Mesendoderm (in vitro differentiated cells): ENCODE measurements around the gene PRX.
A peak's percentile ranks its signal among the peaks of the same experiment; 100 is the strongest.
"Not testable (repeated sequence)": the region's sequence is repeated elsewhere in the genome, so short reads cannot be mapped to it uniquely, and the experiment has no call there.

Source experiments
- DNase-seq: peaks from one replicate; pipeline ENCODE4 v3.0.0; 2013
- H2AK5ac ChIP-seq: 2 replicates; pipeline ENCODE4 v1.6.1; 2013; ENCODE audit warnings: low read length, inconsistent platforms
- H2BK120ac ChIP-seq: 2 replicates; pipeline ENCODE4 v1.6.1; 2013; ENCODE audit warnings: low read depth, mild to moderate bottlenecking, low read length, moderate library complexity, mixed read lengths
- H2BK15ac ChIP-seq: replicated peaks from 2 replicates; pipeline ENCODE4 v1.6.1; 2013; ENCODE audit warnings: low read depth, mild to moderate bottlenecking, moderate library complexity
- H2BK5ac ChIP-seq: 2 replicates; pipeline ENCODE4 v1.6.1; 2013; ENCODE audit warnings: low read length, inconsistent platforms
- H3K18ac ChIP-seq: 2 replicates; pipeline ENCODE4 v1.6.1; 2013; ENCODE audit warnings: mild to moderate bottlenecking, low read length, mixed read lengths
- H3K23ac ChIP-seq: one replicate; pipeline ENCODE4 v1.6.1; 2013; ENCODE audit warnings: low read length
- H3K27ac ChIP-seq: 2 replicates; pipeline ENCODE4 v1.5.1; 2013; ENCODE audit warnings: low read depth, mild to moderate bottlenecking, inconsistent platforms, low read length, moderate library complexity
- H3K27me3 ChIP-seq: 2 replicates; pipeline ENCODE4 v1.6.1; 2013; ENCODE audit warnings: low read length, control low read depth, mild to moderate bottlenecking, inconsistent platforms; ENCODE audit not compliant: insufficient read depth, poor library complexity
- H3K36me3 ChIP-seq: 2 replicates; pipeline ENCODE4 v1.6.1; 2013; ENCODE audit warnings: low read length, inconsistent platforms; ENCODE audit not compliant: control insufficient read depth, insufficient read depth
- H3K4ac ChIP-seq: one replicate; pipeline ENCODE4 v1.6.1; 2013; ENCODE audit warnings: low read depth, mild to moderate bottlenecking, low read length, moderate library complexity
- H3K4me1 ChIP-seq: 2 replicates; pipeline ENCODE4 v1.6.1; 2013; ENCODE audit warnings: low read depth, low read length, inconsistent platforms; ENCODE audit not compliant: control insufficient read depth
- H3K4me2 ChIP-seq: 2 replicates; pipeline ENCODE4 v1.6.1; 2013; ENCODE audit warnings: low read length
- H3K4me3 ChIP-seq: 2 replicates; pipeline ENCODE4 v1.5.1; 2013; ENCODE audit warnings: mild to moderate bottlenecking, low read length
- H3K56ac ChIP-seq: one replicate; pipeline ENCODE4 v1.6.1; 2013; ENCODE audit warnings: low read length
- H3K79me1 ChIP-seq: 2 replicates; pipeline ENCODE4 v1.6.1; 2013; ENCODE audit warnings: low read length, inconsistent platforms
- H3K79me2 ChIP-seq: 2 replicates; pipeline ENCODE4 v1.6.1; 2013; ENCODE audit warnings: mild to moderate bottlenecking, low read length; ENCODE audit not compliant: control insufficient read depth, insufficient read depth
- H3K9ac ChIP-seq: 2 replicates; pipeline ENCODE4 v1.6.1; 2013; ENCODE audit warnings: low read length, inconsistent platforms
- H4K5ac ChIP-seq: one replicate; pipeline ENCODE4 v1.6.1; 2013; ENCODE audit warnings: low read length
- H4K8ac ChIP-seq: one replicate; pipeline ENCODE4 v1.6.1; 2013; ENCODE audit warnings: low read depth, mild to moderate bottlenecking, control low read depth, low read length, moderate library complexity
- WGBS: extraction: QIAGEN DNeasy Blood & Tissue Kit; methylation state at CpG from one replicate; pipeline ENCODE4 v1.1.7; 2013; ENCODE audit warnings: low lambda C conversion rate, missing lambda C conversion rate; ENCODE audit not compliant: insufficient coverage; ENCODE audit errors: extremely low coverage; 5-methylcytosine and 5-hydroxymethylcytosine counted together

Gene PRX

DNA sequence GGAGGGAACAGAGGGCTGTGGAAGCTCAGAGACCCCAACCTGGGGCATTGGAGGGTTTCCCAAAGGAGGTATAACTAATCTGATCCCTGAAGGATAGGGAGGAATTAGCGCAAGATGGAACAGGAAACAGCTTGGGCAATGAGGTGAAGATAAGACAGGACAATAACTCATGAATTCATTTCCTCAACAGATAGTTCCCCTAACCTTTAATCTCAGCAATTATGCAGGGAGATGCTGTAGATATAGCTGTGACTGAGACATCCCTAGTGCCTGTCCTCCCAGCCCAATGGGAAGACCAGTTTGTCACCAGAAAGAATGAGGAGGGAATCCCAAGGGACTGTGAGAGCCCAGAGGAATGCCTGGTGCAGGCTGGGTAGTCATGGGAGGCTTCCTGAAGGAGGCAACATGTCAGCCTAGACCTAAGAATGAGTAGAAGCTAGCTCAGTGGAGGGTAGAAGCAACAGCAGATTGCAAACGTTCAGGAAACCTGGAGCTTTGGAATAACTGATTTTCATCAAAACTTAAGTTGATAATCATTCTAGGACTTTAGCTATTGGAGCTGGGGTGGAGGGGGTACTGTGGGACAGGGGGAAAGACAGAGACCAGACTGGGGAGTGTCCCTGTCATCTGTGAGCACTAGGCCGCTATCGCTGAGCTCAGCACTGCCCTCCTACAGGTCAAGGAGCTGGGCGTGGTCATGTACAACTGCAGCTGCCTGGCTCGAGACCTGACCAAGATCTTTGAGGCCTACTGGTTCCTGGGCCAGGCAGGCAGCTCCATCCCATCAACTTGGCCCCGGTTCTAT, 42.0 kb downstream of the PRX start:
- Histone ChIP-seq H3K56ac (no peak overlapping the region), H3K9ac (no peak overlapping the region), H3K4ac (no peak overlapping the region), H3K4me1 (peaks cover 3% of the 10 kb centered on the region), H3K27ac (no peak overlapping the region), H3K79me2 (no peaks in the 10 kb centered on the region), H3K23ac (no peak overlapping the region), H3K18ac (no peak overlapping the region), H3K4me2 (no peak overlapping the region), H4K8ac (no peak overlapping the region), H3K36me3 (peaks cover 3% of the 10 kb centered on the region), H4K5ac (no peak overlapping the region), H2BK120ac (no peak overlapping the region), H3K79me1 (peaks cover 2% of the 10 kb centered on the region), H2BK5ac (no peak overlapping the region), H2BK15ac (no peak overlapping the region), H2AK5ac (no peak overlapping the region), H3K27me3 (no peaks in the 10 kb centered on the region), H3K4me3 (no peak overlapping the region)
- peak; percentile 51 for DNase-seq
- WGBS = no CpG with 5 or more reads among the region's 7 CpGs

DNA sequence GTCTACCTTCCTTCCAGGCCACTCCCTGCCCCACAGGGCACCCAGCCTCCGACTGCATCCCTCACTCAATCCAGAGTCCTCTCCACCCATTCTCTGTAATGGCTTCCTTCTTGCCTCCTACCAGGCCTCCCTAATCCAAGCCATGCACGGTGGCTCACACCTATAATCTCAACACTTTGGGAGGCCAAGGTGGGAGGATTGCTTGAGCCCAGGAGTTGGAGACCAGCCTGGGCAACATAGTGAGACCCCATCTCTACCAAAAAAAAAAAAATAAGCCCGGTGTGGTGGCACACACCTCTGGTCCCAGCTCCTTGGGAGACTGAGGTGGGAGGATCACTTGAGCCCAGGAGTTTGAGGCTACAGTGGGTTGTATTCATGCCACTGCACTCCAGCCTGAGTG, 42.9 kb downstream of the PRX start:
- H3K9ac ChIP-seq, H3K4me3 ChIP-seq, H2BK15ac ChIP-seq, H3K79me1 ChIP-seq, H4K8ac ChIP-seq, H3K27me3 ChIP-seq, H3K4me1 ChIP-seq, H3K27ac ChIP-seq, H4K5ac ChIP-seq, H2AK5ac ChIP-seq, H3K79me2 ChIP-seq, H3K4me2 ChIP-seq, H3K23ac ChIP-seq, H3K4ac ChIP-seq, H2BK120ac ChIP-seq, H3K36me3 ChIP-seq, H3K18ac ChIP-seq, H2BK5ac ChIP-seq, H3K56ac ChIP-seq, DNase-seq: not testable (repeated sequence)
- WGBS = no CpG with 5 or more reads among the region's 3 CpGs

DNA sequence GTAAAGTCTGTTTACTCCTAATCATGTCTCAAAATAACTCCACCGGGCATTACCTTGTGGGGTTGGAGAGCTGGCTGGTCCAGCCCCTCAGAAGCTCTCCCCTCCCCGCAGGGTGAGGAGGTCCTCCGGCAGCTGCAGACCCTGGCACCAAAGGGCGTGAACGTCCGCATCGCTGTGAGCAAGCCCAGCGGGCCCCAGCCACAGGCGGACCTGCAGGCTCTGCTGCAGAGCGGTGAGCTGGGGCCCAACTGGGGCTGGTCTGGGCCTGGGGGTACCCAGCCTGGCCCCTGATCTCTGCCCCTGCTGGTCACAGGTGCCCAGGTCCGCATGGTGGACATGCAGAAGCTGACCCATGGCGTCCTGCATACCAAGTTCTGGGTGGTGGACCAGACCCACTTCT, 43.4 kb downstream of the PRX start:
- H4K8ac ChIP-seq = no peak overlapping the region
- no peak overlapping the region for H4K5ac ChIP-seq
- no peak overlapping the region for H2BK15ac ChIP-seq
- H3K27me3 ChIP-seq = no peaks in the 10 kb centered on the region
- peaks cover 3% of the 10 kb centered on the region for H3K36me3 ChIP-seq
- no peak overlapping the region for H3K18ac ChIP-seq
- H3K9ac ChIP-seq = no peak overlapping the region
- H3K4me2 ChIP-seq = no peak overlapping the region
- no peak overlapping the region for H2AK5ac ChIP-seq
- no peak overlapping the region for H3K23ac ChIP-seq
- no peak overlapping the region for H2BK120ac ChIP-seq
- no peak overlapping the region for H3K27ac ChIP-seq
- WGBS = no CpG with 5 or more reads among the region's 12 CpGs
- no peaks in the 10 kb centered on the region for H3K79me2 ChIP-seq
- no peak overlapping the region for H3K4me3 ChIP-seq
- no peak overlapping the region for H2BK5ac ChIP-seq
- no peak for DNase-seq
- H3K56ac ChIP-seq = no peak overlapping the region
- H3K4ac ChIP-seq = no peak overlapping the region
- H3K79me1 ChIP-seq = peaks cover 2% of the 10 kb centered on the region
- peaks cover 3% of the 10 kb centered on the region for H3K4me1 ChIP-seq

DNA sequence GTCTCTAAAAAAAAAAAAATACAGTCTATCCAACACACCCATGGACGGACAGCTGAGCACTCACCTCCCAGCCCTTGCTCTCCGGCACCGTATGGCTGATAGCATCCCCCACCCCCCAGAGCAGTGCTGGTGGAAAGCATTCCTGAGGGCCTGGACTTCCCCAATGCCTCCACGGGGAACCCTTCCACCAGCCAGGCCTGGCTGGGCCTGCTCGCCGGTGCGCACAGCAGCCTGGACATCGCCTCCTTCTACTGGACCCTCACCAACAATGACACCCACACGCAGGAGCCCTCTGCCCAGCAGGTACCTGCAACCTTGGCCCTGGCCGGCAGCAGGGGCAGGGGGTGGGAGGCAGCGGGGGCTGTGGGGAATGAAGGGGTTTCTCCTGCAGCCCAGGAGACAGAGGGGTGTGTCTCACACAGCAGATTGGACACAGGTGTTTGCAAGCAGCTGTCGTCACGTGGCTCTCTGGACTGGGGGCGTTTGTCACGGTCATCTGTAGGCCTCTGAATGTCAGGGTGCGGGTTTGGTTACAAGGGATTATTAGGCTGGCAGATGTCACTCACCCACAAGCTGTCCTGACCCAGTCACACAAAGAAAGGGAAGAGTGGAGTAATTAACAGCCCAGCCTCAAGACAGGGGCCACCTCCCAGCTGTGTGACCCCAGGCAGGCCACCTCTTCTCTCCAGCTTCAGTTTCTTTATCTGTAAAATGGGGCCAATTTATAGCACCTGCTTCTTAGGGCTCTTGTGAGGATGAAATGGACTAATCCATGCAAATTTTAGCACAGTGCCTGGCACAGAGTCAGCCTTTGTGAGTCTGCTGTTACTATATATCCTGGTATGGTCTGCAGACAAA, 45.4 kb downstream of the PRX start:
- DNase-seq = no peak
- no peaks in the 10 kb centered on the region for H3K79me2 ChIP-seq
- peaks cover 3% of the 10 kb centered on the region for H3K36me3 ChIP-seq
- no peak overlapping the region for H2BK5ac ChIP-seq
- H3K4me2 ChIP-seq = no peak overlapping the region
- no peak overlapping the region for H4K8ac ChIP-seq
- no peak overlapping the region for H2AK5ac ChIP-seq
- H3K56ac ChIP-seq = no peak overlapping the region
- H2BK15ac ChIP-seq = no peak overlapping the region
- no peak overlapping the region for H3K4ac ChIP-seq
- no peak overlapping the region for H3K4me3 ChIP-seq
- H3K23ac ChIP-seq = no peak overlapping the region
- peaks cover 3% of the 10 kb centered on the region for H3K4me1 ChIP-seq
- no peak overlapping the region for H3K27ac ChIP-seq
- H4K5ac ChIP-seq = no peak overlapping the region
- peaks cover 2% of the 10 kb centered on the region for H3K79me1 ChIP-seq
- no CpG with 5 or more reads among the region's 16 CpGs for WGBS
- no peak overlapping the region for H2BK120ac ChIP-seq
- no peaks in the 10 kb centered on the region for H3K27me3 ChIP-seq
- no peak overlapping the region for H3K9ac ChIP-seq
- H3K18ac ChIP-seq = no peak overlapping the region

DNA sequence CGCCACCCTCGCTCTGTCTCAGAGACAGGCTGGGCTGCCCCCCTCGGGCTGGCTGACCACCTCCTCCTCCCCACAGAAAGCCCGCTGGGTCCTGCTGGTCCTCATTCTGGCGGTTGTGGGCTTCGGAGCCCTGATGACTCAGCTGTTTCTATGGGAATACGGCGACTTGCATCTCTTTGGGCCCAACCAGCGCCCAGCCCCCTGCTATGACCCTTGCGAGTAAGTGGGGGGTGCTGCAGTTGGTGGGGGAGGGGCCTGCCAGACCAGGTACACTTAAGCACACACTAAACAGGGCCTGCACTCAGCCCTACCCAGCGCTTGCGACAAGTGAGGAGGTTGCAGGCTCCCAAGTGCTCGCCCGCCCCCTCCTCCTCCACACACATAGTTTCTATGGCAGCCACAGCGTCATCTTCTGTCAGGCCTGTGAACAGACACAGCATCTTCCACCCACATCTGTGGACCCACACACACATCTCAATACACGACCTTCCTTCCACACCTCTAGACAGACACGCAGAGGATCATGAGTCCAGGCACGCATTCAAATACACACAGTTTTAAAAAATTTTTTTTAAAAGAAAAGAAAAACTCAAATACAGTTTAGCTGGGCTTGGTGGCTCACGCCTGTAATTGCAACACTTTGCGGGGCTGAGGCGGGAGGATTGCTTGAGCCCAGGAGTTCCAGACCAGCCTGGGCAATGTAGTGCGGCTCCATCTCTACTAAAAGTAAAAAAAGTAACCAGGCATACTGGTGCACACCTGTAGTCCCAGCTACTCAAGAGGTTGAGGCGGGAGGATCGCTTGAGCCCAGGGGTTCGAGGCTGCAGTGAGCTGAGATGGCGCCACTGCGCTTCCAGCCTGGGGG, 46.2 kb downstream of the PRX start:
- peaks cover 3% of the 10 kb centered on the region for H3K36me3 ChIP-seq
- H3K23ac ChIP-seq = no peak overlapping the region
- H3K27ac ChIP-seq = peak overlapping the region; percentile 34
- no peak overlapping the region for H2AK5ac ChIP-seq
- H3K27me3 ChIP-seq = no peaks in the 10 kb centered on the region
- peak overlapping the region; percentile 93 for H3K4me2 ChIP-seq
- no peak overlapping the region for H4K8ac ChIP-seq
- no peak overlapping the region for H3K18ac ChIP-seq
- no peak overlapping the region for H2BK15ac ChIP-seq
- no peak overlapping the region for H2BK5ac ChIP-seq
- peaks cover 3% of the 10 kb centered on the region for H3K4me1 ChIP-seq
- peaks cover 2% of the 10 kb centered on the region for H3K79me1 ChIP-seq
- H2BK120ac ChIP-seq = no peak overlapping the region
- peak overlapping the region; percentile 85 for H3K9ac ChIP-seq
- no peak overlapping the region for H3K4me3 ChIP-seq
- H3K4ac ChIP-seq = no peak overlapping the region
- peak; percentile 90 for DNase-seq
- no peak overlapping the region for H4K5ac ChIP-seq
- no peaks in the 10 kb centered on the region for H3K79me2 ChIP-seq
- peak overlapping the region; percentile 92 for H3K56ac ChIP-seq
- WGBS = no CpG with 5 or more reads among the region's 27 CpGs
